IPS DF 19.7 (cell line): ENCODE results near the gene TTLL1.

Experiments
- DNase-seq: peaks from one replicate; pipeline ENCODE4 v3.0.0-alpha.2; 2013; ENCODE audit warnings: low read depth, low spot score

Gene TTLL1

GRCh38 chr22:43088984-43089717 lies at the start of gene TTLL1:
Gene TTLL1, minus strand, starts transcription at chr22:43089391. Its CDS starts 13,805 bp downstream, at chr22:43075586.
- peak; percentile 35 for DNase-seq

DNA sequence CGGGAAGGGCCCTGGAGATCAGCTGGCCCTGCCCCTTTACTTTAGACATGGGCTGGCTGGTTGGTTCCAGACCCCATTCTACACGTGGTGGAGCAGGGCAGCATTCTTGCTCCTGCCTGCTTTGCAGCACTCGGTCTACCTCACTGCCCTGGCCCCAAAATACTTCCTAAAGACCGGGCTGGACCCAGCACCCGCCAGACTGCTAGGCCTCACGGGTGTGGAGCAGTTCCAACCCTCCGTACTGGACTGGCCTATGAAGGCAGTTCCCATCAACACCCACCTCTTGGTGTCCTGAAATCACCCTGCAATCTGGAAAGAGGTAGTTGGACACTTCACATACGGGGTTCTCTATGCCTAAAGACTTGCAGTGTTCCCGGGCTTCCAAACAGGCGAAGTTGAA lies 47.6 kb upstream of the TTLL1 start:
- no peak for DNase-seq

DNA sequence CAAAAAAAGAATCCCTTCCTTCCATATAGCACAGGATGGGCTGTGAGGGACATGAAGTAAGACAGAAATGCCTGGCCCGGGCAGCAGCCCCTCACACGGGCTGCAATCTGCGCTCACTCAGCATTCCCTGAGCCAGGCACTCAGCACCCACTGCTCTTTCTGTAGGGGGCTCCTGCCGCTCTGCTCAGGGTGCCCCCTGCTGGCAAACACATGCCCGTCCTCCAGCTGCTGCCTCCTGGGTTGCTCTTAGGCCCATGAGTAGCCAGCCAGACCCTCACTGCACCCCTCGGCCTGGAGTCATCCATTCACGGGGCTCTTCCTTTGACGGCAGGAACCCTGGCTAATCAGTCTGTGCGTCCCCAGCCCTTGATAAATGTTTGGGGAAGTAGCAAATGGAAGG lies 47.1 kb upstream of the TTLL1 start:
- DNase-seq, result no peak

GRCh38 chr22:43135565-43135964 lies 46.4 kb upstream of the TTLL1 start:
- no peak for DNase-seq

DNA sequence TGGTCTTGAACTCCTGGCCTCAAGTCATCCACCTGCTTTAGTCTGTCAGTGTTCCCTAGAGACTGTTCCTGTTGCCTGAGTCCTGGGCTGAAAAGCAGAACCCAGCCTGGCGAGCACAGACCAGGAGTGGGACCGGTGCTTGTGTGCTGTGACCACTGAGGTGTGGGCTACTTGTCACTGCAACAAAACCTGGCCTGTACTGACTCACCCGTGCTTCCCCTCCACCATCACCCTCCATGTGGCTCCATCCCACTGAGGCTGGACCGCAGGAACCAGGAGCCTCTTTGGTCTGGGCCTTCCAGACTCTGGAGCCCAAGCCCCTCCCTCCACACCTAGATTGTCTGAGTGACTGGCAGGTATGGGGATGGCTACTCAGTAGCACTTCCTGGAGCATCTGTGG lies 45.4 kb upstream of the TTLL1 start:
- no peak for DNase-seq

DNA sequence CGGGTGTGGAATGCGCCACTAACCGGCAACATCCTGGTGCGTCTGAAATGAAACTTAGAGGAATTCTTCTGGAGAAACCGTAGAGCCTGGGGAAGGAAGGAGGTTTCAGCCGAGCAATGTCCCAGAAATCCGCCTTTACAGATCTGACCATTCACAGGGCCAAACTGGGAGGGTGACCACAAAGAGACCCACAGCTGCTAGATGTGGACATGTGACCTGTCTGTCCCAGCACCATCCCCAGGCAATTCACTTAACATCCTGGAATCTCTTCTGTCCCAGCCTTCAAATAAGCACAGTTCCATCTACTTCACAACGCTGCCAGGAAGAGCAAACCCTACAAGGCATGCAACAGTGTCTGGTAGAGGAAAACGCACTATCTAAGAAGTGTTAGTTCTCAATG lies 44.2 kb upstream of the TTLL1 start:
- DNase-seq, result no peak

DNA sequence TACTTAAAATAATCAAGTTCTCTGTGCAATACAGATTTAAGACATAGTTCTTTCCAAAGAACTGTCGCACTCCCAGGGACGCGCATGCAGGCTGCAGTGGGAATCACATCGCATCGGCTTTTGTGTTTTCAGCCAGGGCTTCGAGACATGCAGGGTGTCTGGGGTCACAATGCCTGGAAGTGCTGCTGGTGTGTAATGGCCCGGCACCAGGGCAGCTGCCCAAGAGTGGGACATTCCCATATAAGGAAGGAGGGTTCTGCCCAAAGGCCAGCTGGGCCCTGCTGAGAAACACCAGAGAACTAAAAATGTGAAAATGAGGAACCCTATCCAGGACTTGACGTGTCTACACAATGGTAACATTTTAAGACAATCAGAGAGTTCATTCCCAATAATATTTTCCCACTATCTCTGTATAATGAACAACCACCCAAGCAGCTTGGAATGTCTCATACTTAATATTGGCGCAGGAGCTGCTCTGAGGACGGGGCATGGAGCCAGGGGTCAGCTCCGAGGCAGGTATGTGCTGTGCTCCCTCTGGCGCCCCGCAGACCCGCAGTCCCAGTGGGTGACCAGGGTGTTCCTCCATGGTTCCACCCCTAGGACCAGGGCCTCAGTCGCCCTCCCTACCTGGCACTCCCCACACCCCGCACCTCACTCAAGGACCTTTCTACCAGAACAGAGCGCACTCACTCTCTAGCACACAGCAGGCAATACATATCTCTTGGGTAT lies 42.7 kb upstream of the TTLL1 start:
- no peak for DNase-seq

DNA sequence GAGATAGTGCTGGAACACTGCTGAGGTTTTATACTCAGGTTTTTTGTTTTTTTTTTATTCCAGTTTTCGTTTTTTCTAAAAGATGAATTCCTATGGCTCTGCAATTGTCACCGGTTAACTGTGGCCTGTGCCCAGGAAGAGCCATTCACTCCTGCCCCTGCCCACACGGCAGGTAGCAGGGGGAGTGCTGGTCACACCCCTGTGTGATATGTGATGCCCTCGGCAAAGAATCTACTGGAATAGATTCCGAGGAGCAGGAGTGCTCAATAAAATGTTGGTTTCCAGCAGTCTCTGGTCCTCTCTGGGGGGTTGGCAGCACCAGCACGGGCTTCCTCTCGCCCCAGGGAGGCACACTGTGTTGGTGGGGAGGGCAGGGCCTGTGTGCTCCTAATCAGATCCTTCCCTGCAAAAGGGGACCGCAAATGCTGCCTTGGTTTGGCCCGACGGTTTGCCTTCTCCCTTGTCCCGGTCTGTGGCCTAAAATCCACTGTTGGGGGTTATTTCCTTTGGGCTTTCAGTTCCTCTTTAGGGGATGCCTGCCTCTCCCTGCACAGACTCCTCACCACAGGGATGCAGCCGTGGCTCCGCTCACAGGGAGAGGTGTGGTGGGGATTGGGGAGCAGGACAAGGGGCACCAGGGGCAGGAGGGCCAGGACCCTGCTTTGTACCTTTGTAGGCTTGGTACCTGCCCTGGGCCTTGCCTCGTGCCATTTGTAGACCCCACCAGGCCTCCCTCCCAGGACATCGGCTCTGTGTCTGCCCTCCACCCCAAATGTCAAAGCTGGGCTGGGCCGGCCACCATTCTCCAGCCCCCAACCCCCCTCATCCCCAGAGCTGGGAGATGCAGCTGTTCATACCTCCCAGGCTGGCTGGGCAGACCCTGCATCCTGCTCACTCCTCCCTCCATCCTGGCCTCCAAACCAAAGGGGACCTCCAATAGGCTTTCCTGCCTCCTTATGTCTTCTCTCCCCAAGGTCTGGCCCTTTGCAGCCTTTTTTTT lies 40.5 kb upstream of the TTLL1 start:
- DNase-seq, result no peak

DNA sequence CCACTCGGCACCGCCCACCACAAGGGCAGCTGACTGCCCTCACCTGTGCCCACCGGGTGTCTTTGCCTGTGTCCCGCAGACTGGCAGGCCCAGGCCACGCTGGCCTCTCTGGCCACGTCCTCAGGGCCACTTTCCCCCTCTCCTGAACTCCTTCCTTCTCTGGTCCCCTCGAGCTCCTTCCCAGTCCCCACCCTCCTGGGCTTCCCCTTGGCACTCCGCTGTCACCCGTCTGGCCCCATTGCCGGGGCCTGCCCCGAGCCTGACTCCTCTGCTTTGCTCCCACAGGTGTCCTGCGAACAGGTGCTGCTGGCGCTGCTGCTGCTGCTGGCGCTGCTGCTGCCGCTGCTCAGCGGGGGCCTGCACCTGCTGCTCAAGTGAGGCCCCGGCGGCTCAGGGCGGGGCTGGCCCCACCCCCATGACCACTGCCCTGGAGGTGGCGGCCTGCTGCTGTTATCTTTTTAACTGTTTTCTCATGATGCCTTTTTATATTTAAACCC lies 39.8 kb upstream of the TTLL1 start:
- no peak for DNase-seq

DNA sequence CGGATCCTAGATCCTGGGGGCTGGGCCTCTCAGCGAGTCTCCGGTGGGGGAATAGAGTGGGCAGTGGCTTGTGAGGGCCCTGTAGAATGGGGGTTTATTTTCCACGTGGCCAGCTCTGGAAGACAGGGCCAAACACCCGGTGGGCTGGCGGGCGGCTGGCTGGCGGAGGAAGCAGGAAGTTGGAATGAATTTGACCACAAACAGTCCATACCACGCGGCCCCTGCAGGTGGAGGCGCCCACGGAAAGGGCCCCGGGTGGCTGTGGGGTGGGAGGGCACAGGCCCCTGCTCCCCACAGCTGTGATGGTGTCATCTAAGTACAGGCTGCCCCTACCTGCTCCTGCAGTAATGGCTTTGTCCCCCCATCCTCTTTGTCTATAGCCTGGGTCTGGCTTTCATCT lies 38.9 kb upstream of the TTLL1 start:
- no peak for DNase-seq

DNA sequence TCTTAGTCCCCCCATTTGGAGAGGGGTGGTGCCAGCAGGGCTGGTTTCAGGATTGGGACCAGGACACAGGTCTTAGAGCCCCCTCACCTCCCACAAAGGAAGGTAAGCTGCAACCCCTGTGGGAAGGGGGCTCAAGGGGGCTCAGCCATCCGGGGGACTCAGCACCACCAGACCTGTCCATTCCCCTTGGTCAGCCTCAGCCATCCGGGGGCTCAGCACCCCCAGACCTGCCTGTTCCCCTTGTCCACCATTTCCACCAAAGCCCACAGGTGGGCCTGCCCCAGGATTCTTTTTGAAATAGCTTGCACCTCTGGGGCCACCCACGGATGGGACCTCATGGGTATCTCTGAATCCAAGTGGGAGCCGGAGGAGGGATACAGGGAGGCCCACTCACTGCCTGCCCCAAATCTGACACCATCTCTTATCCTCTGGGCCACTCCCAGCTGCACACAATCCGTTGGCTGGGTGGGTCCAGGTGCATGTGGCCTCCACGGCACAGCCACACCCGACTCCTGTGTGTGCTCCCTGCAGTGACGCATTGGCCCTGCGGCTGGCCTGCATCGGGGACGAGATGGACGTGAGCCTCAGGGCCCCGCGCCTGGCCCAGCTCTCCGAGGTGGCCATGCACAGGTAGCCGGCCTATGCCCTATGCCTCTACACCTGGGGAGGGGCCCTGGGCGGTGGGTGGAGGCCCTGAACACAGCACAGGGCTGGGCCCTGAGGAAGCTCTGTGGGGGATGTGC lies 38.1 kb upstream of the TTLL1 start:
- DNase-seq, result no peak

DNA sequence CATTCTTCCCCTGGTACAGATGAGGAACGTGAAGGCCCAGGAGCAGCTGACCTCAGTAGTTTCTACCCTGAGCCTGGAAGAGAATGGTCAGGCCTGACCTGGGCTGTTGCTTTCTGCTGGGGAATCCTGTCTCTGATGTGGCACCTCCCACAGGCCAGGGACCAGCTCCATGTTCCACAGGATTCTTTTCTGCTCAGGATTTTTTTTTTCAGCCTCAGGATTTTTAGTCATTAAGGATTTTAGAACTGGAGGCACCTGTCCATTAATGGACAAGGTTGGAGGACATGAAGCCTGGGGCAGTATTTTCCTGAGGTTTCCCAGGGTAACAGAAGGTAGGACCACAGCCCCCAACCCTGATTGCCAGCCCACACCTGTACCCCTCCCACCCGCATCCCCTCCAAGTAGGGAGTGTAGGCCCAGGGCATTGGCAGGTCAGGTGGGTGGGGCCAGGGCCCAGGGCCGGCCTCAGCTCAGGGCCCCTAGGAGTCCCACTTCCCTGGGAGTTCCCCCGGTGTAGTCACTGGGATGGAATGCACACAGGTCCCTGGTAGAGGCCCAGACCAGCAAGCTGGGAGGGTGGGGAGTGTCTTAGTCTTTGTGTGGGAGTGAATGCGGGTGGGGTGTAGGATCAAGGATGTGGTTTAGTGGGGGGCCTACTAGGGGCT lies 37.4 kb upstream of the TTLL1 start:
- DNase-seq, result no peak

DNA sequence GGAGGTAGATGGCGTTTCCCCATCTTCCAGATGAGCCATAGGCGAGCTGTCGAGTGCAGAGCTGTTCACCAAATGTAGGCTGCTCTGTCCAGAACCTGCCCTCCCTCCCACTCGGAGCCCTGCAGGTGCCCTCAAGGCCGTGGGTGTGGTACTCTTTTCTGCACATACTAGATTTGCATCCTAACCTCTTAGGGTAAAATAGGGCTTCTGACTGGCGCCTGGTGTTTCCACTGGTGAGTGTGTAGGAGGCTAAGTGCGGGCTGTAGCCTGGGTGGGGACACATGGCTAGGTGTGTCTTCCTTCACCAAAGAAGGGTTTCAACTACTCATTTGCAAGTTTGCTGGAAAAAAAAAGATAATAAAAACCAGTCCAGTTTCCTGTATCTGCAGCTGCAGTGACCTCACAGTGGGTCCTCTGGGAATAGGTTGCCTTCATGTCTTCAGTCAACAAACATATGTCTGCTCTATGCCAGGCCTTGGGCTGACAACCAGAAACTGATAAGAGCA lies 29.8 kb upstream of the TTLL1 start:
- DNase-seq, result no peak

DNA sequence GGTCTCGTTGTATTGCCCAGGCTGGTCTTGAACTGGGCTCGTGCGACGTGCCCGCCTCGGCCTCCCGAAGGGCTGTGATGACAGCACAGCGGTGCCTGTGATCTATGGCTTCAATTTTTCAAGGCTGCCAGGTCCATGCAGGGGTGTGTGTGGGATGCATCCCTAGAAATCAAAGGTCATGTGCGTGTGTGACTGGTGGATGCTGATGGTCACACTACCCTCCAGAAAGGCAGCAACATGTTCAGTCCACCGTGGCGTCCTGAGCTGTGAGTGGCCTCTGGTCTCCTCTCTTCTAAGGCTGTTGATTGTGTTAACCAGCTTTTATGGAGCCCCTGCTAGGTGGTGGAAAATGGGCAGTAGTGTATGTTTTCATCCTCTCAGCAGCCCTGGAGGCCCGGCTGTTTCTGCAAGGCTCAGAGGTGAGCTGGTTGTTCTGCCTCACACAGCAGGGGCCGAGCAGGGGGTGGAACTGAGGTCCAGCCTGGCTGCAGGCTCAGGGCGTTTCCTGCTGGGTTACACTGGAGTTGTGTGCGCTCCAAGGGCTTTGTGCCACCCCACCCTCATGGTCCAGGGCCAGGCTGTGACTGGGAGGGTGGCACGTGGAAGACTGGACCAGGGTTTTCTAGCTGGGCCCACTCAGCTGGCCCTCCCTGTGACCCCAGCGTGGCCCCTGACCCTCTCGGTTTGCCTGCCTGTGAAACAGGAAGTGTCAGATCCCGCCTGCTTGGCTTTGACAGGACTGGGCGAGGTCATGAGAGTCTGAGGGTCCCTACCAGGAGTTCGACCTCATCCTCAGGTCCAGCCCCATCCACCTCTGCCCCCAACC lies 29.0 kb upstream of the TTLL1 start:
- DNase-seq, result no peak

DNA sequence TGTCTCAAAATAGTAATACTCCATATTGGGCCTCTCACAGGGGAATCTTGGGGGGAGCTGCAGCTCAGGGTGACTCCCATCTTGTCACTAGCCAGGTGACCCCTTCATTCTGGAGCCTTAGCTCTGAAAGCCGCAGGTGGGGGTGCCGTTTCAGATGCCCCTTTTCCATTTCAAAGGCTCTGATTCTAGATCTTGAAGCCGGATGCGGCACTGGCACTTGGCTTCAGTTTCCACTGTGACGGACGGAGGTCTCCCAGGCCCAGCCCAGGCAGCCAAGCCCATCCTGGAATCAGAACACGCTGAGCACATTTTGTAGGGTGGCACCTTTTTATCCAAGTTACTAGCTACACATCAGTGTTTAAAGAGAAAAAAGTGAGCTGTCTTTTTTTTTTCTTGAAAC lies 27.7 kb upstream of the TTLL1 start:
- DNase-seq, result no peak

GRCh38 chr22:43114958-43115357 lies 25.8 kb upstream of the TTLL1 start:
- DNase-seq, result no peak

DNA sequence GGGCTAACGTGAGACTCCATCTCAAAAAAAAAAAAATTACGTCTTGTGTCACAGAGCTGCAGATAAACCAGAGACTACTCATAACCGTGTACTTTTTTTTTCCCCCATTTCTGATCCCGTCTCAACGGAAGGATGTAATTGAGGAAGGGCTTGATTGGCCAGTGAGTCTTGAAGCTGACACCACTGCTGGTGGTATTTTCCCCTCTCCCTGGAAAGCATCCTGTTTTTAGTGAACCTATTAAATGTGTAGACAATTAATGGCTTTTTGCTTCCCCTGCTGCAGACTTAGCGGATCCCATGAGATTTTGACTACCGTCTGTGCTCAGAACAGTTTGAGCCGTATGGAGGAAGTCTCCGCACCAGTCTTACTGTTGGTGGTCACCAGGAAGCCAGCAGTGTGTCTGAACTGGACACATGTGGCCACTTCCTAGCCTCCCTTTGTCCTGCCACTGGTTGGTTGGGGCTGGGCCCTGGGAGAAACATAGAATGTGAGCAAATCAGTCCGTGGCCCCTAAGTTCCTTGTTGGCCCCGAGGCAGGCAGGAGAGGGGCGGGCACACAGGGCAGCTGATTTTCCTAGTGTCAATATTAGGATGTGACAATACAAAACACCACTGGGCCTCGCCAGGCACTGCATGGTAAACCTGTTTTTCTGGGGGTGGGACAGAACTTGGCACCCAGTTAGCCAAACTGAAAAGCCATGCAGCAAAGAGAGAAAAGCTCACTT lies 24.5 kb upstream of the TTLL1 start:
- no peak for DNase-seq

- no peak for DNase-seq
Observed at GRCh38 chr22:43110927-43111623, 21.9 kb upstream of the TTLL1 start.
